ENCODE data around the gene HGFAC.
"Not testable (repeated sequence)": the region's sequence is repeated elsewhere in the genome, so short reads cannot be mapped to it uniquely, and the experiment has no call there.

The HGFAC gene

GRCh38 chr4:3407171-3407771 lies 34.5 kb upstream of the HGFAC start:
- H3K4me1 Mint-ChIP-seq (ENCODE audit: low read depth), result peaks cover 10% of the 10 kb centered on the region
- no peak overlapping the region for H3K4me3 Mint-ChIP-seq
- no peaks in the 10 kb centered on the region for H3K9me3 Mint-ChIP-seq
- no peaks in the 10 kb centered on the region for H3K27me3 Mint-ChIP-seq
- no peak overlapping the region for H3K27ac Mint-ChIP-seq
- H3K36me3 Mint-ChIP-seq (ENCODE audit: low read depth), result no peaks in the 10 kb centered on the region

DNA sequence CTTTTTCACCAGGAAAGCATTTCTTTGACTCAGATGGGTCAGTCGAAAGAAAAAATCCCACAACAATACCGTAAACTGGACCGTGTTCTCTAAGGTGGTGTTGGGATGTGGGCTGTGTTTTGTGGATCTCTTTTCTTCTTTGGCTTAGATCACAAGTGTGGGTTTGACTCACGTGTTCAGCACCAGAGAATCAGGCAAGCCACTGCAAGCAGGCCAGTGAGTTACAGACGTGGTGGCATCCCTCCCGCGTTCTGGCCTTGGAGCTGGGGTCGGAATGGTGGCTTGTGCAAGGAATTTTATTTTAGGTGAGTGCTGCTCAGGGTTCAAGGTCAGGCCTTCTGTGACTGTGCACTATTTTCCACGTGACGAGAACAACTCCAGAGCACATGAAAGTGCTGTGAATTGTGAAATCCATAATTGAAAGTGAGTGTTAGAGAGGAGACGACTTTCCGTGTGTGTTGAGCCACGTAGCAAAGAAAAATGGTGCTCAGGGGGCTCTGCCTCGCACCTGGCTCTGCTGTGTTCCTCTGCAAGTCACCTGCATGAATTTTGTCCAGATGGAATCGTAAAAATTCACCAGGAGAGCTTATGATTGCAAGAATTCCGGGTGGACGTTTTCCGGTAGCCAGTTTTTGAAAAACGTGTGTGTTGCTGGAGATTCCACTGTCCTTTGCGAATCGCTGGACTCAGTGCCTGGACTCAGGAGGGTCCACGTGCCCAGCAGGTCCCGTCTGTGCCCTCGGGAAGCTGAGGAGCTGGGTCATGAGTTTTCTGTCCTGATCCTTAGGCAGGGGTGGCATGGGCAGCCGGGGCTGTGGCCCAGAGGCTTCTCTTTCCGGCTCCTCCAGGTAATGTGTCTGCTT lies 33.6 kb upstream of the HGFAC start:
- no peak overlapping the region for H3K27ac Mint-ChIP-seq
- H3K36me3 Mint-ChIP-seq (ENCODE audit: low read depth), result no peaks in the 10 kb centered on the region
- H3K27me3 Mint-ChIP-seq, result no peaks in the 10 kb centered on the region
- H3K9me3 Mint-ChIP-seq, result no peaks in the 10 kb centered on the region
- no peak overlapping the region for H3K4me3 Mint-ChIP-seq
- peaks cover 2% of the 10 kb centered on the region for H3K4me1 Mint-ChIP-seq (ENCODE audit: low read depth)

GRCh38 chr4:3408793-3409330 lies 32.9 kb upstream of the HGFAC start:
- Mint-ChIP-seq H3K9me3 (no peaks in the 10 kb centered on the region), H3K4me1 (ENCODE audit: low read depth) (no peaks in the 10 kb centered on the region), H3K27me3 (no peaks in the 10 kb centered on the region), H3K27ac (no peak overlapping the region), H3K36me3 (ENCODE audit: low read depth) (no peaks in the 10 kb centered on the region), H3K4me3 (no peak overlapping the region)

DNA sequence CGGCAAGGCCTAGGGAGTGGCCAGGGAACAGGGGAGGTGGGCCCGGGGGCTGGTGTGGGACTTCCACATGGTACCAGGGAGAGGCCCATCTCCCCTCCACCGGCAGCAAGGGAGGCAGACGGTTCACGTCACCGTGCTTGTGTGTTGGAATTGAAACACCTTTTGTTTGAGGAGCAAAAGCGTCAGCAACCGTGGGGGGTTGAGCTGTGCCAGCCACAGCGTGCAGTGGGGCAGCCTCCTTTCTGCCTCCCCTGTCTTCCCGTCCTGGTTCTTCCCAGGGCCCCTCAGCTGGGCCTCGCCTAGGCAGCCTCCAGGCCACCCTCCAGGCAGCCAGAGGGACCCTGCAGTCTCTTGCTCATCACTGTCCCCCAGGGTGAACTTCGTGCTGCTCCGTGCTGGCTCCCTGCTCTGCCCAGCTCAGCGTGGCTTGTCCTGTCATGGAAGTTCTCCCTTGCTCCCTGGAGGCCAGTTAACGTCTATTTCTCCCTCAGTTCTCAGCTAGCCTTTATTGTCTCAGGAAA lies 32.1 kb upstream of the HGFAC start:
- H3K4me3 Mint-ChIP-seq, result no peak overlapping the region
- H3K36me3 Mint-ChIP-seq (ENCODE audit: low read depth), result no peaks in the 10 kb centered on the region
- H3K27me3 Mint-ChIP-seq, result no peaks in the 10 kb centered on the region
- no peak overlapping the region for H3K27ac Mint-ChIP-seq
- H3K9me3 Mint-ChIP-seq, result no peaks in the 10 kb centered on the region
- no peaks in the 10 kb centered on the region for H3K4me1 Mint-ChIP-seq (ENCODE audit: low read depth)

- Mint-ChIP-seq H3K36me3 (ENCODE audit: low read depth) (no peaks in the 10 kb centered on the region), H3K27me3 (no peaks in the 10 kb centered on the region), H3K9me3 (no peaks in the 10 kb centered on the region), H3K4me3 (no peak overlapping the region), H3K4me1 (ENCODE audit: low read depth) (no peaks in the 10 kb centered on the region), H3K27ac (no peak overlapping the region)
These were observed 31.2 kb upstream of the HGFAC start for GRCh38 chr4:3410401-3411135.

- not testable (repeated sequence) for H3K9me3 Mint-ChIP-seq; H3K4me3 Mint-ChIP-seq; H3K4me1 Mint-ChIP-seq (ENCODE audit: low read depth); H3K27ac Mint-ChIP-seq; H3K36me3 Mint-ChIP-seq (ENCODE audit: low read depth); H3K27me3 Mint-ChIP-seq
These were observed 30.6 kb upstream of the HGFAC start for GRCh38 chr4:3411190-3411589.

DNA sequence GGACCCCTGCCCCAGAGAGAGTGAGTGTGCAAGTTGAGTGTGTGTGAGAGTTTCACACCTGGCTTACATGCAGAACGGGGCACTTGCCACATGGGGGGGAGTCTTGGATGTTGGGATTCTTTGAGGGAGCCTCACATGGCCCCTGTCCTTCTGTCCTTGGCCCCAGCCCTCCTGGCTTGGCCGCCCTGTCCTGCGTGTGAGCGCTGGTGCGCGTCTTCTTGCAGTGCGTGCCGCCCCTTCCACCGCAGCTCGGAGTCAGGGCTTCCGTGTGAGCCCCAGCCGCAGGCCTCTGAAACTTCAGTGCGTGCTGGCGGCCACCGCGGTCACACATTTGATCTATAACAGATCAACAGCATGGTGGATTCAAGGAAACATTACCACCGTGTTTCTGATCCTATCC lies 30.1 kb upstream of the HGFAC start:
- Mint-ChIP-seq H3K27me3 (no peaks in the 10 kb centered on the region), H3K9me3 (no peaks in the 10 kb centered on the region), H3K4me1 (ENCODE audit: low read depth) (no peaks in the 10 kb centered on the region), H3K36me3 (ENCODE audit: low read depth) (no peaks in the 10 kb centered on the region), H3K27ac (no peak overlapping the region), H3K4me3 (no peak overlapping the region)

DNA sequence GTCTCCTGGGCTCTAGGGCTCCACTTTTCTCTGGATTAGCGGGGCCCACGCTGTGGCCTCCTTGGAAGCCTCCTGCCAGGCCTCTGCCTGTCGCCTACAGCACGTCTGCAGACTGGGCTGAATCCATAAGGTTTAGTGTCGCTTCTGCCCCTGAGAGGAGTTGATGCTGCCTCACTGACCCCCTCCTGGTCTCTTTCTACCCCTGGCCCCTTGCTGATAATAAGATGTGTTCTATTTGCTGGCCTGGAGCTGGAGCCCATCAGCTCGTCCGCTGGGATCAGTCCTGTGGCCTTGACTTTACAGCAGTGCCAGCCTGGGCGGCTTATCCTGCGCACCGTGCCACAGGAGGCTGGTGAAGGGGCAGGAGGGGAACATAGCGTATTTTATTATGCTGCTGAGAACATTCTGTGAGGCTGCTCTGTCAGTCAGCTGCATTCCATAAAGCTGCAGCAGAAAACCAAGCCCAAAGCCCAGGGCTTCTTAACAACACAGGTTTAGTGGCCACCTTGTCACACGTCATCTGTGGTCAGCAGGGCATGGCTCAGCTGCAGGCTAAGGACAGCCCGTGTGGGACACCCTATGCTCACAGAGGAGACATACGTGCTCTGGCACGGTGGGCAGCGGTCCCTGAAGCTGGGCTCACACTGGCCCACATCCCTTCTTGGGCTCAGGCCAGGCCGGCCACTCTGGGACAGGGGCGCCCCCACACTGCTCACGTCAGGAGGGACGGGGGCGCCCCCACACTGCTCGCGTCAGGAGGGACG lies 29.3 kb upstream of the HGFAC start:
- Mint-ChIP-seq H3K4me3 (no peak overlapping the region), H3K27me3 (no peaks in the 10 kb centered on the region), H3K36me3 (ENCODE audit: low read depth) (no peaks in the 10 kb centered on the region), H3K27ac (no peak overlapping the region), H3K9me3 (no peaks in the 10 kb centered on the region), H3K4me1 (ENCODE audit: low read depth) (no peaks in the 10 kb centered on the region)

GRCh38 chr4:3413217-3413671 lies 28.5 kb upstream of the HGFAC start:
- H3K27ac Mint-ChIP-seq, result no peak overlapping the region
- H3K36me3 Mint-ChIP-seq (ENCODE audit: low read depth), result no peaks in the 10 kb centered on the region
- no peak overlapping the region for H3K4me3 Mint-ChIP-seq
- H3K4me1 Mint-ChIP-seq (ENCODE audit: low read depth), result no peaks in the 10 kb centered on the region
- H3K9me3 Mint-ChIP-seq, result no peaks in the 10 kb centered on the region
- no peaks in the 10 kb centered on the region for H3K27me3 Mint-ChIP-seq

DNA sequence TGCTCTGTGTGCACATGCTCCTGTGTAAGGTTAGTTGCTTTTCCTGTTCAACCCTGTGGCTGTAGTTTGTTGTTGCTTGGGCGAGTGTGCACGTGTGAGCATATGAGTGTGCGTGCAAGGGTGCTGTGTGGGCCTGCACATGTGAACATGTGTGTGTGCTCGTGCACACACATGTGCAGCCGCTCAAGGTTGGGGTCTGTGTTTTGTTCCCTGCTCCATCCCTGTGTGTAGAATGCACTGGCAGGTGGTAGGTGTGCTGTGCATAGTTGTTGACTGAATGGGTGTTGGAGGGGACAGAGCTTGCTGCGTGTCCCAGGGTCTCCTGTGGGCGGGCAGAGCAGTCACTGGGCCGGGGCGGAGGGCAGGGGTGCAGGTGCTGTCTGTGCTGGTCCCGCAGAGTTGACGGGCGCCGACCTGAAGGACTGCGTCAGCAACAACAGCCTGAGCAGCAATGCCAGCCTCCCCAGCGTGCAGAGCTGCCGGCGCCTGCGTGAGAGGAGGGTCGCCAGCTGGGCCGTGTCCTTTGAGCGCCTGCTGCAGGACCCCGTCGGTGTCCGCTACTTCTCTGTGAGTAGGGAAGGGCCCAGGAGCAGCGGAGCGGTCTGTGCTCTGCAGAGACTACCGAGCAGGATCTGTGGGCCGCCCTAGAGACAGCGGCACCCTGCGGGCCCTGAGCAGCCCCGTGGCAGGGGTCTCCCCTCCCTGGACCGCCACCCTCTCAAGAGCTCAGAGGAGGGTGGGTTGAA lies 27.9 kb upstream of the HGFAC start:
- Mint-ChIP-seq H3K27me3 (no peaks in the 10 kb centered on the region), H3K36me3 (ENCODE audit: low read depth) (no peaks in the 10 kb centered on the region), H3K27ac (no peak overlapping the region)

DNA sequence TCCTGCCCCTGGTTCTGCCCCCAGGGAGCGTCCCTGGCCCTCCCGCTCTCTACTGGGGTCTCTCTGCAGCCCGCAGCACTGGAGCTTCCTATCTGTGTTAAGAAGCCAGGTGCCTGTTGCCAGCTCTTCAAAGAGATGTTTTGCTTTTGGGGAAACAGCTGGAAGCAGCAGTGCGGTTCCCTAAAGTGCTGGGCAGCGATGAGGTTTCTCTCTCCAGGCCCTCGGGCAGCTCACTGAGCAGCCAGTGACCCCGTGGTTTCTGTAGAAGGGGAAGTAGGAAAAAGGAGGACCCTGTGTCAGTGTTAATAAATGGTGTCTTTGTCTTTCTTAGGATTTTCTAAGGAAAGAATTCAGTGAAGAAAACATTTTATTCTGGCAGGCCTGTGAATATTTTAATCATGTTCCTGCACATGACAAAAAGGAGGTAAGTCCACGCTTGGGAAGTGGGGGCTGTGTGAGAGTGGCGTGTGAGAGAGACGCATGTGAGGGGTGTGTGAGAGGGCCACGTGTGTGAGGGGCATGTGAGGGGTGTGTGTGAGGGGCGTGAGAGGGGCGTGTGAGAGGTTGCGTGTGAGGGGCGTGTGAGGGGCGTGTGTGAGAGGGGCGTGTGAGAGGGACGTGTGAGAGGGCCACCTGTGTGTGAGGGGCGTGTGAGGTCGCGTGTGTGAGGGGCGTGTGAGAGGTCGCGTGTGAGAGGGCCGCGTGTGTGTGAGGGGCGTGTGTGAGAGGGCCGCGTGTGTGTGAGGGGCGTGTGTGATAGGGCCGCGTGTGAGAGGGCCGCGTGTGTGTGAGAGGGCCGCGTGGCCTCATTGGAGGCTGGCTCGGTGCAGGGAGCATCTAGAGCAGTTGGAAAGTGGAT lies 27.1 kb upstream of the HGFAC start:
- Mint-ChIP-seq H3K4me3 (no peak overlapping the region), H3K27ac (no peak overlapping the region), H3K36me3 (ENCODE audit: low read depth) (no peaks in the 10 kb centered on the region), H3K9me3 (no peaks in the 10 kb centered on the region), H3K4me1 (ENCODE audit: low read depth) (no peaks in the 10 kb centered on the region), H3K27me3 (no peaks in the 10 kb centered on the region)

More for the DNA sequence above, 27.9 kb upstream of the HGFAC start:
- no peak overlapping the region for H3K4me3 Mint-ChIP-seq
- no peaks in the 10 kb centered on the region for H3K9me3 Mint-ChIP-seq
- H3K4me1 Mint-ChIP-seq (ENCODE audit: low read depth), result no peaks in the 10 kb centered on the region

DNA sequence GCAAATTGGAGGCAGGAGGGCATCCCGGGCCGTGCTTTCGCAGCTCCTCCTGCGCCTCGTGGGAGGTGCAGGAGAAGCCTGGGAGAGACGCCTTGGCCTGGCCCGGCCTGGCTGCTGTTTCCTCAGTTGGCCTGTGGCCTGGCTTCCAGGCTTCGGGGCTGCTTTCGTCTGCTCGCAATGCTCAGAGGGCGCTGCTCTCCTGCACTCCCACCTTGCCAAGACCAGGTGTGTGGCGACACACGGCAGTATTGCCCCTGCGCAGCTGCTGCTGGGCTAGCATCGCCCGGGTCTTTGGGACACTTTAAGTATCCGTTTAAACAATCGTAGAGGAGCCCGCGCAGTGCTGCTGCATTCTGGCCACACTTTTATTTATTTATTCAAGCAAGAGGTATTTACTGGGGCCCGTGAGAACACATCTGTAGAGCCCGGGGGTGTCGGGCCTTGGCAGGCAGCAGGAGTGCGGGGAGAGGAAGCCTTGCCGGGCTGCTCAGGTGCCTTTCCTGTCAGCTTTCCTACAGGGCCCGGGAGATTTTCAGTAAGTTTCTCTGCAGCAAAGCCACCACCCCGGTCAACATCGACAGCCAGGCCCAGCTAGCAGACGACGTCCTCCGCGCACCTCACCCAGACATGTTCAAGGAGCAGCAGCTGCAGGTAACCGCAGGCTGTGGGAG lies 26.2 kb upstream of the HGFAC start:
- Mint-ChIP-seq H3K36me3 (ENCODE audit: low read depth) (no peaks in the 10 kb centered on the region), H3K27ac (no peak overlapping the region), H3K4me1 (ENCODE audit: low read depth) (no peaks in the 10 kb centered on the region), H3K27me3 (no peaks in the 10 kb centered on the region), H3K4me3 (no peak overlapping the region), H3K9me3 (no peaks in the 10 kb centered on the region)

GRCh38 chr4:3416270-3416669 lies 25.5 kb upstream of the HGFAC start:
- Mint-ChIP-seq H3K4me1 (ENCODE audit: low read depth) (no peaks in the 10 kb centered on the region), H3K27ac (no peak overlapping the region), H3K4me3 (no peak overlapping the region), H3K9me3 (no peaks in the 10 kb centered on the region), H3K27me3 (no peaks in the 10 kb centered on the region), H3K36me3 (ENCODE audit: low read depth) (no peaks in the 10 kb centered on the region)
